Measurements from ENCODE around the gene COL4A1. TPM values are rescaled to one million over a fixed set of nuclear protein-coding genes. Genes with fewer than 3 reads are reported as not detected.

Gene COL4A1
- total RNA-seq, 1 donor from 2014 or later, result 178 TPM

GRCh38 chr13:110177790-110178189, 129.2 kb downstream of the COL4A1 start:
- no peak overlapping the region for H3K27ac ChIP-seq
- H3K9me3 ChIP-seq, result no peaks in the 10 kb centered on the region
- H3K27me3 ChIP-seq, result no peaks in the 10 kb centered on the region
- H3K36me3 ChIP-seq, result peaks cover 8 to 93% of the 10 kb centered on the region in 2 donors
- TF ChIP-seq POLR2AphosphoS5 (IDR thresholded peaks at IDR 0.05; ENCODE audit: insufficient read depth in 1 of 2, low read depth in 1 of 2) (no peak), POLR2A (IDR thresholded peaks at IDR 0.05) (no peak)
- H3K4me1 ChIP-seq, result no peaks in the 10 kb centered on the region
- no peak for DNase-seq (ENCODE audit: extremely low spot score in 2 of 2)
- intact Hi-C loops (cut with DNase I), result no loop called here
- H3K4me3 ChIP-seq, result no peak overlapping the region

GRCh38 chr13:110176431-110176830, 130.5 kb downstream of the COL4A1 start:
- no peaks in the 10 kb centered on the region for H3K27me3 ChIP-seq
- no peak for TF ChIP-seq POLR2AphosphoS5 (IDR thresholded peaks at IDR 0.05; ENCODE audit: insufficient read depth in 1 of 2, low read depth in 1 of 2)
- TF ChIP-seq POLR2A (IDR thresholded peaks at IDR 0.05), result no peak
- no peak for TF ChIP-seq CTCF (IDR thresholded peaks at IDR 0.05)
- DNase-seq (ENCODE audit: extremely low spot score in 2 of 2), result no peak
- intact Hi-C loops (cut with DNase I), result no loop called here
- peaks cover 8 to 92% of the 10 kb centered on the region in 2 donors for H3K36me3 ChIP-seq
- H3K27ac ChIP-seq, result no peak overlapping the region
- no peak overlapping the region for H3K4me3 ChIP-seq
- H3K9me3 ChIP-seq, result no peaks in the 10 kb centered on the region
- H3K4me1 ChIP-seq, result no peaks in the 10 kb centered on the region

GRCh38 chr13:110173247-110173818, 133.6 kb downstream of the COL4A1 start:
- no peak overlapping the region for H3K4me3 ChIP-seq
- no peak overlapping the region for H3K27ac ChIP-seq
- DNase-seq (ENCODE audit: extremely low spot score in 2 of 2), result no peak
- intact Hi-C loops (cut with DNase I), result no loop called here
- H3K27me3 ChIP-seq, result no peaks in the 10 kb centered on the region
- peaks cover 7% of the 10 kb centered on the region for H3K4me1 ChIP-seq
- TF ChIP-seq POLR2AphosphoS5 (IDR thresholded peaks at IDR 0.05; ENCODE audit: insufficient read depth in 1 of 2, low read depth in 1 of 2) (no peak), CTCF (IDR thresholded peaks at IDR 0.05) (no peak), POLR2A (IDR thresholded peaks at IDR 0.05) (no peak)
- H3K36me3 ChIP-seq, result peaks cover 8 to 65% of the 10 kb centered on the region in 2 donors
- no peaks in the 10 kb centered on the region for H3K9me3 ChIP-seq

- intact Hi-C loops (cut with DNase I), result no loop called here
- Histone ChIP-seq H3K4me1 (peaks cover 7% of the 10 kb centered on the region), H3K27me3 (no peaks in the 10 kb centered on the region), H3K36me3 (peaks cover 8 to 41% of the 10 kb centered on the region in 2 donors), H3K4me3 (no peak overlapping the region), H3K9me3 (no peaks in the 10 kb centered on the region), H3K27ac (no peak overlapping the region)
- DNase-seq (ENCODE audit: extremely low spot score in 2 of 2), result no peak
- TF ChIP-seq POLR2AphosphoS5 (IDR thresholded peaks at IDR 0.05; ENCODE audit: insufficient read depth in 1 of 2, low read depth in 1 of 2), result no peak
- TF ChIP-seq POLR2A (IDR thresholded peaks at IDR 0.05), result no peak
- TF ChIP-seq CTCF (IDR thresholded peaks at IDR 0.05), result no peak
These were observed 136.1 kb downstream of the COL4A1 start for GRCh38 chr13:110170882-110171281.

GRCh38 chr13:110170020-110170790, 136.8 kb downstream of the COL4A1 start:
- Histone ChIP-seq H3K27me3 (no peaks in the 10 kb centered on the region), H3K4me3 (no peak overlapping the region), H3K9me3 (no peaks in the 10 kb centered on the region), H3K4me1 (peaks cover 7% of the 10 kb centered on the region), H3K36me3 (peaks cover 8 to 42% of the 10 kb centered on the region in 2 donors), H3K27ac (peak overlapping the region; percentile 11)
- no peak for DNase-seq (ENCODE audit: extremely low spot score in 2 of 2)
- no peak for TF ChIP-seq POLR2A (IDR thresholded peaks at IDR 0.05)
- TF ChIP-seq POLR2AphosphoS5 (IDR thresholded peaks at IDR 0.05; ENCODE audit: insufficient read depth in 1 of 2, low read depth in 1 of 2), result no peak
- intact Hi-C loops (cut with DNase I), result no loop called here

Data from vagina (tissue), 2 donors.